Liver (tissue), 9 donors: ENCODE data around the gene TKTL1. TPM values are rescaled to one million over a fixed set of nuclear protein-coding genes. Genes with fewer than 3 reads are reported as not detected.

Experiments
- DNase-seq: peaks from one replicate; pipeline ENCODE4 v3.0.0-alpha.2; 2017; ENCODE audit warnings: low spot score
- H3K27ac ChIP-seq, 2 donors: one replicate each; pipeline ENCODE4 v1.7.0; 2013; ENCODE audit warnings: inconsistent platforms in 2 of 2, low read length in 2 of 2, control low read depth in 1 of 2, low read depth in 1 of 2, mild to moderate bottlenecking in 1 of 2
- H3K27me3 ChIP-seq, 4 donors: one replicate each; pipeline versions ENCODE4 v1.6.1 to v1.7.0; 2013; ENCODE audit warnings: low read length in 3 of 4, inconsistent platforms in 1 of 4, mild to moderate bottlenecking in 1 of 4, moderate library complexity in 1 of 4; ENCODE audit not compliant: control insufficient read depth in 4 of 4, insufficient read depth in 4 of 4
- H3K36me3 ChIP-seq, 4 donors: one replicate each; pipeline versions ENCODE4 v1.6.1 to v1.7.0; 2013; ENCODE audit warnings: low read length in 3 of 4, mild to moderate bottlenecking in 3 of 4, low read depth in 1 of 4, moderate library complexity in 1 of 4; ENCODE audit not compliant: control insufficient read depth in 4 of 4, insufficient read depth in 3 of 4
- H3K4me1 ChIP-seq, 4 donors: one replicate each; pipeline versions ENCODE4 v1.6.1 to v1.7.0; 2013; ENCODE audit warnings: low read length in 3 of 4, mild to moderate bottlenecking in 3 of 4, moderate library complexity in 1 of 4; ENCODE audit not compliant: control insufficient read depth in 4 of 4, insufficient read depth in 4 of 4
- H3K4me3 ChIP-seq, 3 donors: one replicate each; pipeline versions ENCODE4 v1.6.1 to v1.7.0; 2013; ENCODE audit warnings: low read length in 3 of 3, control low read depth in 1 of 3, low read depth in 1 of 3, mild to moderate bottlenecking in 1 of 3
- H3K9ac ChIP-seq, 2 donors: one replicate each; pipeline ENCODE4 v1.7.0; 2013; ENCODE audit warnings: low read length in 2 of 2, mild to moderate bottlenecking in 2 of 2, moderate library complexity in 2 of 2, control low read depth in 1 of 2, low read depth in 1 of 2
- H3K9me3 ChIP-seq, 4 donors: one replicate each; pipeline versions ENCODE4 v1.6.1 to v1.7.0; 2013; ENCODE audit warnings: low read length in 3 of 4; ENCODE audit not compliant: control insufficient read depth in 4 of 4
- EGR1 ChIP-seq, 2 donors: IDR thresholded peaks; 2 replicates each; pipeline ENCODE4 v1.6.1; 2016 to 2018; ENCODE audit warnings: antibody characterized with exemption in 2 of 2, low read depth in 2 of 2
- FOXA1 ChIP-seq: IDR thresholded peaks from 2 replicates; pipeline ENCODE4 v1.6.1; 2016; ENCODE audit warnings: antibody characterized with exemption
- FOXA2 ChIP-seq: IDR thresholded peaks from 2 replicates; pipeline ENCODE4 v1.6.1; 2016; ENCODE audit warnings: antibody characterized with exemption
- GABPA ChIP-seq, 2 donors: IDR thresholded peaks in 1 of 2; conservative IDR thresholded peaks in 1 of 2; 2 replicates each; pipeline ENCODE4 v1.6.1; 2016; ENCODE audit warnings: antibody characterized with exemption in 2 of 2, mild to moderate bottlenecking in 1 of 2, moderate library complexity in 1 of 2
- HNF4A ChIP-seq, 2 donors: conservative IDR thresholded peaks; 2 replicates each; pipeline ENCODE4 v1.6.1; 2016; ENCODE audit warnings: antibody characterized with exemption in 2 of 2, mild to moderate bottlenecking in 2 of 2
- HNF4G ChIP-seq: IDR thresholded peaks from 2 replicates; pipeline ENCODE4 v1.6.1; 2016; ENCODE audit warnings: antibody characterized with exemption
- JUND ChIP-seq, 2 donors: IDR thresholded peaks; 2 replicates each; pipeline ENCODE4 v1.6.1; 2016; ENCODE audit warnings: antibody characterized with exemption in 2 of 2
- NR2F2 ChIP-seq: IDR thresholded peaks from 2 replicates; pipeline ENCODE4 v1.6.1; 2016; ENCODE audit warnings: antibody characterized with exemption
- RAD21 ChIP-seq, 2 donors: IDR thresholded peaks; 2 replicates each; pipeline ENCODE4 v1.6.1; 2016; ENCODE audit warnings: antibody characterized with exemption in 2 of 2, mild to moderate bottlenecking in 2 of 2
- RXRA ChIP-seq, 2 donors: IDR thresholded peaks; 2 replicates each; pipeline ENCODE4 v1.6.1; 2017 to 2018; ENCODE audit warnings: antibody characterized with exemption in 2 of 2, mild to moderate bottlenecking in 1 of 2
- SP1 ChIP-seq: IDR thresholded peaks from 2 replicates; pipeline ENCODE4 v1.6.1; 2018; ENCODE audit warnings: antibody characterized with exemption, mild to moderate bottlenecking
- TAF1 ChIP-seq: conservative IDR thresholded peaks from 2 replicates; pipeline ENCODE4 v1.6.1; 2016; ENCODE audit warnings: antibody characterized with exemption, mild to moderate bottlenecking
- YY1 ChIP-seq: IDR thresholded peaks from 2 replicates; pipeline ENCODE4 v1.6.1; 2016; ENCODE audit warnings: antibody characterized with exemption, mild to moderate bottlenecking
- WGBS: extraction: QIAGEN DNeasy Blood & Tissue Kit; methylation state at CpG from one replicate; pipeline ENCODE4 v1.1.7; 2013; 5-methylcytosine and 5-hydroxymethylcytosine counted together
- polyA plus RNA-seq, 2 donors: library from polyadenylated mRNA; stranded (reverse) in 1 of 2; unstranded in 1 of 2; fragments of 200-250 nt in 1 of 2; fragments of >200 nt in 1 of 2; fragmentation: Nextera tagmentation in 1 of 2; extraction: Ambion mirVana in 1 of 2; gene quantifications; one replicate each; pipeline versions ENCODE4 v1.2.1 to v1.2.3, GENCODE V29; 2013 to 2015
- total RNA-seq, 2 donors: library from RNA; depleted of rRNA; stranded (reverse); fragments of >200 nt; gene quantifications; one replicate each; pipeline ENCODE4 v1.2.3, GENCODE V29; 2014
- TF ChIP-seq, protein P1 (sequence below): fragments of 150-350 bp; IDR thresholded peaks from 2 replicates; pipeline ENCODE4 v1.5.1; 2017; ENCODE audit warnings: improper control_type of control experiment, low read depth, low read length; ENCODE audit not compliant: missing input control
- TF ChIP-seq, protein P2 (sequence below): IDR thresholded peaks from 2 replicates; pipeline ENCODE4 v1.6.1; 2016; ENCODE audit warnings: antibody characterized with exemption
- TF ChIP-seq, protein P3 (sequence below): IDR thresholded peaks from 2 replicates; pipeline ENCODE4 v1.6.1; 2016; ENCODE audit warnings: antibody characterized with exemption
- TF ChIP-seq, protein P4 (sequence below): IDR thresholded peaks from 2 replicates; pipeline ENCODE4 v1.6.1; 2016; ENCODE audit warnings: antibody characterized with exemption, mild to moderate bottlenecking
- TF ChIP-seq, protein P5 (sequence below): IDR thresholded peaks from 2 replicates; pipeline ENCODE4 v1.6.1; 2016; ENCODE audit warnings: antibody characterized with exemption
- donor health status: healthy.
- donor health status: healthy.
- donor health status: healthy.
- donor health status: healthy.
- donor health status: healthy.

The TKTL1 gene
- total and polyA plus RNA-seq, 4 donors: under 0.01 TPM; not detected in 3

DNA sequence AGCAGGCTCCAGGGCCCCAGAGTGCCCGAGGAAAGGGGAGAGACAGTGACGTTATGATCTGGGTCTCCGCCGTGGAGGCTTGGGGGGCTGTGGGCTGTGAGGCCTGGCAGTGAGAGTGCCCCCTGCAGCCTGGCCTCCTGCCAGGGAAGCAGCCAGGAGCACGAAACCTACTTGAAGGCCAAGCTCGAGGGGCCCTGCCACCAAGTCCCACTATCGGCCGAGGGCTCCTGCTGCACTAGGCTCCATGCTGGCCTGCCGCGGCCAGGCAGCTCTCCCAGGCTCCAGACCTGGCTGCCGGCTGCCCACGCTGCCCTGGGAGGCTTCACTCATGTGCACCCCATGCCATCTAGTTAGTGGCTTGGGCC lies 60.2 kb downstream of the TKTL1 start:
- WGBS: 89% methylated on average over 12 of the region's 12 CpGs
- TF ChIP-seq, protein P1, sequence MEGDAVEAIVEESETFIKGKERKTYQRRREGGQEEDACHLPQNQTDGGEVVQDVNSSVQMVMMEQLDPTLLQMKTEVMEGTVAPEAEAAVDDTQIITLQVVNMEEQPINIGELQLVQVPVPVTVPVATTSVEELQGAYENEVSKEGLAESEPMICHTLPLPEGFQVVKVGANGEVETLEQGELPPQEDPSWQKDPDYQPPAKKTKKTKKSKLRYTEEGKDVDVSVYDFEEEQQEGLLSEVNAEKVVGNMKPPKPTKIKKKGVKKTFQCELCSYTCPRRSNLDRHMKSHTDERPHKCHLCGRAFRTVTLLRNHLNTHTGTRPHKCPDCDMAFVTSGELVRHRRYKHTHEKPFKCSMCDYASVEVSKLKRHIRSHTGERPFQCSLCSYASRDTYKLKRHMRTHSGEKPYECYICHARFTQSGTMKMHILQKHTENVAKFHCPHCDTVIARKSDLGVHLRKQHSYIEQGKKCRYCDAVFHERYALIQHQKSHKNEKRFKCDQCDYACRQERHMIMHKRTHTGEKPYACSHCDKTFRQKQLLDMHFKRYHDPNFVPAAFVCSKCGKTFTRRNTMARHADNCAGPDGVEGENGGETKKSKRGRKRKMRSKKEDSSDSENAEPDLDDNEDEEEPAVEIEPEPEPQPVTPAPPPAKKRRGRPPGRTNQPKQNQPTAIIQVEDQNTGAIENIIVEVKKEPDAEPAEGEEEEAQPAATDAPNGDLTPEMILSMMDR: no peak
- TF ChIP-seq FOXA1: no peak
- no peak for TF ChIP-seq NR2F2
- H3K36me3 ChIP-seq: peaks cover 0 to 6% (median 4%) of the 10 kb centered on the region in 4 donors
- H3K9ac ChIP-seq: no peak overlapping the region
- H3K9me3 ChIP-seq: no peaks in the 10 kb centered on the region
- H3K27me3 ChIP-seq: no peaks in the 10 kb centered on the region
- no peak overlapping the region for H3K27ac ChIP-seq
- no peak for DNase-seq
- no peak overlapping the region for H3K4me3 ChIP-seq
- peaks cover 5 to 27% (median 9%) of the 10 kb centered on the region in 4 donors for H3K4me1 ChIP-seq

DNA sequence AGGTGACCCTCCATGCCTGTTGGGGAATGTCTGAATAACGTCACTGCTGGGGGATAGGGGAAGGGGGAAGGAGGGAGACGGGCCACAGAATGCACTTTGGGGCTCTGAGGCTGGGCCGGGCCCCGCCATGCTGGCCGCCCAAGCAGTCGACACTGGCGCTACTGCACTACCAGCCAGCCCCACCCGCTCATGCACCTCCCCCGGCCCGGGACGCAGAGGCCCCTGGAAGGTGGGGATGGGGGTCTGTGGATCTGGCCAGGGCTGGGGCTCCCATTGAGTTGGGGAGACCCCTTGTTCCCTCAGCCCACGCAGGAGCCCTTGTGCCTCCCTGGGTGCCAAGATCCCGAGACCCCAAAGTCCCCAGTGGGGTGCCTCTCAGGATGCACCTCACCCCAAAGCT lies 61.0 kb downstream of the TKTL1 start:
- H3K9ac ChIP-seq: no peak overlapping the region
- H3K4me1 ChIP-seq: peaks cover 3 to 20% (median 9%) of the 10 kb centered on the region in 4 donors
- peaks cover 0 to 6% (median 4%) of the 10 kb centered on the region in 4 donors for H3K36me3 ChIP-seq
- H3K9me3 ChIP-seq: no peaks in the 10 kb centered on the region
- TF ChIP-seq, protein P2, sequence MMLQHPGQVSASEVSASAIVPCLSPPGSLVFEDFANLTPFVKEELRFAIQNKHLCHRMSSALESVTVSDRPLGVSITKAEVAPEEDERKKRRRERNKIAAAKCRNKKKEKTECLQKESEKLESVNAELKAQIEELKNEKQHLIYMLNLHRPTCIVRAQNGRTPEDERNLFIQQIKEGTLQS: no peak
- TF ChIP-seq, protein P3, sequence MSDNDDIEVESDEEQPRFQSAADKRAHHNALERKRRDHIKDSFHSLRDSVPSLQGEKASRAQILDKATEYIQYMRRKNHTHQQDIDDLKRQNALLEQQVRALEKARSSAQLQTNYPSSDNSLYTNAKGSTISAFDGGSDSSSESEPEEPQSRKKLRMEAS: no peak
- no peak for TF ChIP-seq GABPA (IDR thresholded peaks at IDR 0.05 in 1 of 2, conservative IDR thresholded peaks at IDR 0.05 in 1 of 2)
- no peak for TF ChIP-seq HNF4A (conservative IDR thresholded peaks at IDR 0.05)
- no peak for TF ChIP-seq YY1
- TF ChIP-seq FOXA2: no peak
- no peak for TF ChIP-seq RXRA (IDR thresholded peaks at IDR 0.05)
- TF ChIP-seq HNF4G: no peak
- TF ChIP-seq TAF1: no peak
- no peak for TF ChIP-seq JUND (IDR thresholded peaks at IDR 0.05)
- TF ChIP-seq, protein P4, sequence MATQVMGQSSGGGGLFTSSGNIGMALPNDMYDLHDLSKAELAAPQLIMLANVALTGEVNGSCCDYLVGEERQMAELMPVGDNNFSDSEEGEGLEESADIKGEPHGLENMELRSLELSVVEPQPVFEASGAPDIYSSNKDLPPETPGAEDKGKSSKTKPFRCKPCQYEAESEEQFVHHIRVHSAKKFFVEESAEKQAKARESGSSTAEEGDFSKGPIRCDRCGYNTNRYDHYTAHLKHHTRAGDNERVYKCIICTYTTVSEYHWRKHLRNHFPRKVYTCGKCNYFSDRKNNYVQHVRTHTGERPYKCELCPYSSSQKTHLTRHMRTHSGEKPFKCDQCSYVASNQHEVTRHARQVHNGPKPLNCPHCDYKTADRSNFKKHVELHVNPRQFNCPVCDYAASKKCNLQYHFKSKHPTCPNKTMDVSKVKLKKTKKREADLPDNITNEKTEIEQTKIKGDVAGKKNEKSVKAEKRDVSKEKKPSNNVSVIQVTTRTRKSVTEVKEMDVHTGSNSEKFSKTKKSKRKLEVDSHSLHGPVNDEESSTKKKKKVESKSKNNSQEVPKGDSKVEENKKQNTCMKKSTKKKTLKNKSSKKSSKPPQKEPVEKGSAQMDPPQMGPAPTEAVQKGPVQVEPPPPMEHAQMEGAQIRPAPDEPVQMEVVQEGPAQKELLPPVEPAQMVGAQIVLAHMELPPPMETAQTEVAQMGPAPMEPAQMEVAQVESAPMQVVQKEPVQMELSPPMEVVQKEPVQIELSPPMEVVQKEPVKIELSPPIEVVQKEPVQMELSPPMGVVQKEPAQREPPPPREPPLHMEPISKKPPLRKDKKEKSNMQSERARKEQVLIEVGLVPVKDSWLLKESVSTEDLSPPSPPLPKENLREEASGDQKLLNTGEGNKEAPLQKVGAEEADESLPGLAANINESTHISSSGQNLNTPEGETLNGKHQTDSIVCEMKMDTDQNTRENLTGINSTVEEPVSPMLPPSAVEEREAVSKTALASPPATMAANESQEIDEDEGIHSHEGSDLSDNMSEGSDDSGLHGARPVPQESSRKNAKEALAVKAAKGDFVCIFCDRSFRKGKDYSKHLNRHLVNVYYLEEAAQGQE: no peak
- TF ChIP-seq NR2F2: no peak
- no peak for TF ChIP-seq RAD21 (IDR thresholded peaks at IDR 0.05)
- no peak for TF ChIP-seq EGR1 (IDR thresholded peaks at IDR 0.05; ENCODE audit: low read depth in 2 of 2)
- TF ChIP-seq, protein P5, sequence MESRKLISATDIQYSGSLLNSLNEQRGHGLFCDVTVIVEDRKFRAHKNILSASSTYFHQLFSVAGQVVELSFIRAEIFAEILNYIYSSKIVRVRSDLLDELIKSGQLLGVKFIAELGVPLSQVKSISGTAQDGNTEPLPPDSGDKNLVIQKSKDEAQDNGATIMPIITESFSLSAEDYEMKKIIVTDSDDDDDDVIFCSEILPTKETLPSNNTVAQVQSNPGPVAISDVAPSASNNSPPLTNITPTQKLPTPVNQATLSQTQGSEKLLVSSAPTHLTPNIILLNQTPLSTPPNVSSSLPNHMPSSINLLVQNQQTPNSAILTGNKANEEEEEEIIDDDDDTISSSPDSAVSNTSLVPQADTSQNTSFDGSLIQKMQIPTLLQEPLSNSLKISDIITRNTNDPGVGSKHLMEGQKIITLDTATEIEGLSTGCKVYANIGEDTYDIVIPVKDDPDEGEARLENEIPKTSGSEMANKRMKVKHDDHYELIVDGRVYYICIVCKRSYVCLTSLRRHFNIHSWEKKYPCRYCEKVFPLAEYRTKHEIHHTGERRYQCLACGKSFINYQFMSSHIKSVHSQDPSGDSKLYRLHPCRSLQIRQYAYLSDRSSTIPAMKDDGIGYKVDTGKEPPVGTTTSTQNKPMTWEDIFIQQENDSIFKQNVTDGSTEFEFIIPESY: no peak
- TF ChIP-seq SP1: no peak
- TF ChIP-seq, protein P1: no peak
- TF ChIP-seq FOXA1: no peak
- WGBS: 95% methylated on average over 13 of the region's 13 CpGs
- H3K27me3 ChIP-seq: no peaks in the 10 kb centered on the region
- no peak overlapping the region for H3K4me3 ChIP-seq
- H3K27ac ChIP-seq: no peak overlapping the region
- DNase-seq: no peak
